ENCODE results near the gene PSMG4.

PSMG4 gene

GRCh38 chr6:3314621-3315467 is 56.1 kb downstream of the PSMG4 start:
- Histone ChIP-seq H3F3A (ENCODE audit: insufficient read depth) (no peaks in the 10 kb centered on the region), H2AFZ (ENCODE audit: low read depth, low read length, severe bottlenecking) (no peak overlapping the region), H3K27ac (ENCODE audit: low read depth, low read length) (no peak overlapping the region), H3K36me3 (ENCODE audit: low read length) (no peaks in the 10 kb centered on the region), H3K9ac (ENCODE audit: low read length) (no peak overlapping the region), H3K27me3 (ENCODE audit: low read length) (no peaks in the 10 kb centered on the region), H3K4me2 (ENCODE audit: low read depth, low read length, poor library complexity, severe bottlenecking) (no peak overlapping the region), H3K9me3 (ENCODE audit: insufficient read depth, low read length) (no peaks in the 10 kb centered on the region), H3K4me3 (ENCODE audit: insufficient read depth, low read length, poor library complexity, severe bottlenecking) (no peak overlapping the region), H4K20me1 (ENCODE audit: low read depth, low read length) (no peaks in the 10 kb centered on the region), H3K79me2 (ENCODE audit: insufficient read depth, low read length) (no peaks in the 10 kb centered on the region), H3K9me2 (replicated peaks; ENCODE audit: insufficient read depth, low read length) (no peaks in the 10 kb centered on the region)
- TF ChIP-seq EZH2phosphoT487 (conservative IDR thresholded peaks at IDR 0.05; ENCODE audit: low read length) (no peak), CTCF (IDR thresholded peaks at IDR 0.05; ENCODE audit: insufficient read depth, low read length, poor library complexity, severe bottlenecking) (no peak)

DNA sequence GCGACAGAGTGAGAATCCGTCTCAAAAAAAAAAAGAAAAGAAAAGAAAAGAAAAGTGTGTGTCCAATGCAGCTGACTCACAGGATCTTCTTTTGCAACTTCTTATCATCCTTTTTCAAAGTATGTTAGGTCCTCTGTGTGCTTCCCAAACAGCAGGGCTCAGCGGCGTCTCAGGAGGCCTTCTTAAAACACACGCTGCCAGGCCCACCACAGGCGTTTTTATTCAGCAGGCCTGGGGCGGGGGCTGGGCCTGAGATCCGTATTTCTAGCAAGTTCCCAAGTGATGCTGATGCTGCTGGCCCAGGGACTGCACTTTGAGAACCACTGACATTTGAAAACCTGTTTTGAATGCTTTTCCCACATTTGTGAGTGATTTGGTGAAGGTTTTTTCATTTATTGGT is 57.1 kb downstream of the PSMG4 start:
- TF ChIP-seq CTCF (IDR thresholded peaks at IDR 0.05; ENCODE audit: insufficient read depth, low read length, poor library complexity, severe bottlenecking) (no peak), EZH2phosphoT487 (conservative IDR thresholded peaks at IDR 0.05; ENCODE audit: low read length) (no peak)
- H3K9me3 ChIP-seq (ENCODE audit: insufficient read depth, low read length): no peaks in the 10 kb centered on the region
- H4K20me1 ChIP-seq (ENCODE audit: low read depth, low read length): no peaks in the 10 kb centered on the region

GRCh38 chr6:3316331-3316730 is 57.6 kb downstream of the PSMG4 start:
- Histone ChIP-seq H3K9ac (ENCODE audit: low read length) (no peak overlapping the region), H3F3A (ENCODE audit: insufficient read depth) (no peaks in the 10 kb centered on the region), H3K9me3 (ENCODE audit: insufficient read depth, low read length) (no peaks in the 10 kb centered on the region), H3K36me3 (ENCODE audit: low read length) (no peaks in the 10 kb centered on the region), H2AFZ (ENCODE audit: low read depth, low read length, severe bottlenecking) (no peak overlapping the region), H3K27ac (ENCODE audit: low read depth, low read length) (no peak overlapping the region), H3K79me2 (ENCODE audit: insufficient read depth, low read length) (no peaks in the 10 kb centered on the region), H3K4me2 (ENCODE audit: low read depth, low read length, poor library complexity, severe bottlenecking) (no peak overlapping the region), H4K20me1 (ENCODE audit: low read depth, low read length) (no peaks in the 10 kb centered on the region), H3K9me2 (replicated peaks; ENCODE audit: insufficient read depth, low read length) (no peaks in the 10 kb centered on the region), H3K27me3 (ENCODE audit: low read length) (no peaks in the 10 kb centered on the region), H3K4me3 (ENCODE audit: insufficient read depth, low read length, poor library complexity, severe bottlenecking) (no peak overlapping the region)
- TF ChIP-seq CTCF (IDR thresholded peaks at IDR 0.05; ENCODE audit: insufficient read depth, low read length, poor library complexity, severe bottlenecking) (no peak), EZH2phosphoT487 (conservative IDR thresholded peaks at IDR 0.05; ENCODE audit: low read length) (no peak)

More for the DNA sequence above, 57.1 kb downstream of the PSMG4 start:
- no peaks in the 10 kb centered on the region for H3K79me2 ChIP-seq (ENCODE audit: insufficient read depth, low read length)
- H2AFZ ChIP-seq (ENCODE audit: low read depth, low read length, severe bottlenecking): no peak overlapping the region
- H3K4me3 ChIP-seq (ENCODE audit: insufficient read depth, low read length, poor library complexity, severe bottlenecking): no peak overlapping the region
- H3K27me3 ChIP-seq (ENCODE audit: low read length): no peaks in the 10 kb centered on the region
- H3K9ac ChIP-seq (ENCODE audit: low read length): no peak overlapping the region
- no peak overlapping the region for H3K27ac ChIP-seq (ENCODE audit: low read depth, low read length)
- no peaks in the 10 kb centered on the region for H3F3A ChIP-seq (ENCODE audit: insufficient read depth)
- no peaks in the 10 kb centered on the region for H3K36me3 ChIP-seq (ENCODE audit: low read length)
- H3K4me2 ChIP-seq (ENCODE audit: low read depth, low read length, poor library complexity, severe bottlenecking): no peak overlapping the region
- no peaks in the 10 kb centered on the region for H3K9me2 ChIP-seq (replicated peaks; ENCODE audit: insufficient read depth, low read length)
